ENCODE data around the gene ZMIZ1.

The ZMIZ1 gene

DNA sequence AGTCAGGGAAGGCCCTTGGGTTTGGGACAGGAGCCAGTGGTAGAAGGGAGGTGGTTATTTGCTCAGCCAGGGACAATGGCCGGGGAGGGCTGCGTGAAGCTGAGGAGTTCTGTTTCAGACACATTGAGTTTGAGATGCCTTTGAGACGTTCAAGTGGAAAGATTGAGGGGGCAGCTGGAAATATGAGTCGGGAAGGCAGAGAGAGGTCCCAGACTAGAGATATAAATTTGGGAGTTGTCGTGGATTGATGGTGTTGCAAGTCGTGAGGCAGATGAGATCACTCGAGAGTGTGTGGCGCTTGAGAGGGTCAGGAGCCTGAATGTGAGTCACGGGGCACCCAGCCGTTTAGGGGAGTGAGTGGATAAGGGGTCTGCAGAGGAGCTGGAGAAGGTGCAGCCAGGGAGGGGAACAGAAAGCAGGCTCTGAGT, 73.3 kb downstream of the ZMIZ1 start:
- no peak for DNase-seq

DNA sequence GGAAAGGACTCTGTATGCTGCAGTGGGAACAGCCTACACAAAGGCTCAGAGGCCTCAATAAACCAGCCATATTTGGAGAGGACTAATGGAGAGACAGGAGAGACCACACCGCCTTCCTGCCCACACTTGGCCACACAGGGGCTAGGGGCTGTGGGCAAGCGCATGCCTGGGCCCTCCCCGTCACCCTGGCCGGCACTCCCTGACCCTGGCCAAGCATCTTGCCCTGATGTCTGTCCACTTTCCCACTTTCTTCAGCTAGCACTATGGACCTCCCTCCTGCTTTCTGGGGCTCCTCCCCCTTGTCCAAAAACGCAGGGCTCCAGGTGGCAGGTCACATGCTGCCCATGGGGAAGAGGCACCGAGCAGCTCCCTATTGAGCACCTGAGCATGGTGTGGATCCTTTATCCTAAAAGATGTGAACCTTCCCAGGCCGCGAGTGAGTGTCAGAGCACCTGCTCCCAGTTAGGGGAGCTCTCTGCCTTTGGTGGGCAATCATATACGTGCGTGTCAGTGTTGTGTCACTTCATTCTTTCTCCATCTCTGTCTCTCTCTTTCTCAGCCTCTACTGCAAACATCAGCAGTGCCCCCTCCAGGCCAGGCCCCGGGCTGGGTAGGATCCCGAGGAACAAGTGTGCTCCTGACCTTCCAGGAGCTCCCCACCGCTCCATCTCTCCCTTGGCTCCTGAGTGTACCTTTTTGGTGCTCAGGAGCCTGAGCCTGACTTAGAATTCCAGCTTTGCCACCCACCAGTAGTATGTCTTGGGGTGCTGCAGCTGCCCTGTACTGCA, 74.0 kb downstream of the ZMIZ1 start:
- no peak for DNase-seq

DNA sequence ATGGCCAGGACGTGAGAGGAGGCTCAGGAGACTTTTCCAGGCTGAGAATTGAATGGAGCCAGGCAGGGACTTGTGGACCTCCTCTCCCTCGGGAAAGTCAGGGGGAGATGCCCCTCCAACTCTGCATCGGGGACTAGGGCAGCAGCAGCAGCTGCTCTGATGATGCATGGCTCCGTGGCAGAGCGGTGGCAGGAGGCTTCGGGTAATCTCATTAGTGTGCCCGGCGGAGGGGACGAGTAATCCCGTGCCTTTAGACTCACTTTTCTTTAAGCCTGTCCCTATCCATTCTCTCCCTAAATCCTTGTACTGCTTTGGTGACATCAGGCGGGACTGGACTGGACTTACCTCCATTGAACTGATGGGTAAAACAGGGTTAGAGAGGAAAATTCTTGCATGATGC, 75.1 kb downstream of the ZMIZ1 start:
- no peak for DNase-seq

DNA sequence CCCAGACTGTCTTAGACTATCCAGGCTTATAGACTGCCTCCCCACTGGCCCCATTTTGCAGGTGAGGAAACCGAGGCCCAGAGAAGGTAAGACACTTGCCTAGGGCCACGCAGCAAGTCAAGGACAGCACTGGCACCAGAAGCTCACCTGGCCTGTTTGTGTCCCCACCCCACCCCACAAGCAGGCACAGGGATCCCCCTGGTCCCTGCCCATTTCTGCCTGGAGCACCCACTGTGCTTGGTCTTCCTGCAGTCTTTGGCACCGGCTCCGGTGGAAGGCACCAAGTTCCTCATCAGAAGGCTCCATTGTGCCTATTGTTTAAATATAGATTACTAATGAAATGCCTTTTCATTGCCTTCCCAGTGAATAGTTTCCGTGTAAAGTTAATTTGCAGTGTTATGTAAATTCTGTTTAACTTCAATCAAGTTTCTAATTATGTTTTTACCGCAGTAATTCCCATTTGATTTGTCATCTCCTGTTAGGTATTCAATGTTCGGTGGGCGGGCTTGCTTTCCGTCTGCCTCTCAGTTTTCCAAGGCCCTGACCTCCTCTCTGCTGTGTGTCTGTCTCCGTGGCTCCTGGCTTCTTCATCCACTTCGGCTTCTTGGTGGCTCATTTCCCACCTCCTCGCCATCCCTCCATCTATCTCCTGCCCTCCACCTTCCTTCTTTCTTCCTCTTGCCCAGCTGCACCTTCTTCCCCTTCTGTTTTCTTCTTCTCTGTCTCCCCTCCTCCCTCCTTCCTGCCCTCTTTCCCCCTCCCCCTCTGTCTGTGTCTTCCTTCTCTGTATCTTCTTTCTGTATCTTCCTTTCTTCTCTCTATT, 75.8 kb downstream of the ZMIZ1 start:
- no peak for DNase-seq

DNA sequence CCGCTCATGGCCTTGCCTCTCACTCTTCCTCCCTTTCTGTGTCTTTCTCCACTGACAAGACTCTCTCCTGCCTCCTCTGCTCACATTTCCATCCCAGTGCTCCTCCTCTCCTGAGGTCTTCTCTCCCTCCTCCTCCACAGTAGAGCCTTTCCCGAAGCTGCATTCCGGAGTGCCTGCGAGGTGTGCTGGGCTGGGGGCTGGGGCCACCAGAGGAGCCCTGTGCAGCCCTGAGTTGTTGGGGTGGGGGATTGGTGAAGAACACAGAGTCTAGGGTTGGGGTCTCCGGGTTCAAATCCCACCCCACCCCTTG, 76.4 kb downstream of the ZMIZ1 start:
- DNase-seq = no peak

DNA sequence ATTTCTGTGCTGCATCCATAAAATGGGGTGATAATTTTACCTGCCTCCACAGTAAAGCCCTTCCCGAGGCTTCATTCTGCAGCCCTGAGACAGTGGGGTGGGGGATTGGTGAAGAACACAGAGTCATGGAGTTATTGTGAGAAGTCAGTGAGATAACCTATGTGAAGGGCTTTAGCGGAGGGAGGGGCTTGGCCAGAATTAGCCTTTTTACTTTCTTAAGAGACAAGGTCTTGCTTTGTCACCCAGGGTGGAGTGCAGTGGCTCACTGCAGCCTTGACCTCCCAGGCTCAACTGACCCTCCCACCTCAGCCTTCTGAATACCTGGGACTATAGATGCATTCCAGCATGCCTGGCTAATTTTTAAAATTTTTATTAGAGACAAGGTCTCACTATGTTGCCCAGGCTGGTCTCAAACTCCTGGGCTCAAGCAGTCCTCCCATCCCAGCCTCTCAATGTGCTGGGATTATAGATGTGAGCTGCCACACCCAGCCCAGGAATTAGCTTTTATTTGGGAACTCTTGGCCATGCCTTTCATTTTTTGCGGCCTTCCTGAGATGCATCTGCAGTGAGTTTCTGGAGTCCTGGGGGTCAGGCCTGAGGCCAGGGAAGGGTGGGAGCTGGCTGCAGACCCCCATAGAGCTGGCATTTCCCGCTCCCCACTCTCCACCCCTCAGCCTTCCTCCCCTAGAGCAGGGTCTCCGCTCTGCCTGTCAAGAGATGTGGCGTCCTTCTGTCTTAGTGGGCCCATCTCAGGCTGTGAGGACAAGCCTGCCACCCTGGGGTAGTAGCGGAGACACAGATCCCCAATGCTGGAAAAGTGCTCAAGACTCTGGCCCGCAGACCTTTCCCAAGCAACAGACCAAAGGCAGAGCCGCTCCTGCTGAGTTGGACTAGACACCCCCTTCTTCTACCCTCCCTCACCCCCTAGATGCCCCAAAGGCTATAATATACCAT, 77.0 kb downstream of the ZMIZ1 start:
- no peak for DNase-seq

DNA sequence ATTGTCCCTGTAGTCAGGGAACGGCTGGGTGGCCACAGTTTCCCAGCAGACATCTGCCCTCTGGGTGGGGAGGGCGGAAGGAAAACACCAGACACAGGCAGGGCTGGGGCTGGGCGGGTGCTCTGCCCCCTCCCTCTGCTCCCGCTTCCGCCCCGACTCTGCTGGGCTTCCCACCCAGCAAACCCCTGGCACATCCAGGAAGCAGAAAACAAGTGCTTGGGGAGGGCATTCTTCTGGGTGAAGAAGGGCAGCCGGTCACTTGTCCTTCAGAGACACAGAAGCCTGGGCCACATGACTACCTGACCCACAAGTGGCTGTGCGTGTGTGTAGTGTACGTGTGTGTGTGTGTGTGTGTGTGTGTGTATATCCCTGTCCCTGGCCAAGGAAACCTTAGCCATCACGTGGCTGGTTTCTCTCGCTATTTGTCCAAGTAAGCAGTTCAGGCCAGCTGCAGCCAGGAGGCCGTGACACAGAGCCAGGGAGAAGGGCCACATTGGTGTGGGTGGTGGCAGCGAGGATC, 77.9 kb downstream of the ZMIZ1 start:
- DNase-seq = no peak

DNA sequence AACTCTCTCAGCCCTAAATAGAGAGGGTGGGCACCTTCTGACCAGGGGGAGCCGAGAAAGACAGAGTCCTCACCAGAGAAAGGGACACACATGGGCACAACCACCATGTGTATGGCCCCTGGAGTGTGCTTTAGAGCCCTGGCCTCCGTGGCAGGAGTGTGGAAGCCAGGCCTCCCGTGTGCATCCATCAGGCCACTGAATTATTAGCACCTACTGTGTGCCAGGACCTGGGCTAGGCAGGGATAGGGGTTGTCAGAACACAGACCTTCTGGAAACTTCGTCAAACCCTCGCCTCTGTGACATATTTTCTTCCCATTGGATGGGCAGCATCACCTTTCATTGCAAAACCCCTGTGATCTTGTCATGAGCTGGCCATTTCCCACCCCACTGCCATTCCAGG, 78.5 kb downstream of the ZMIZ1 start:
- DNase-seq = no peak

DNA sequence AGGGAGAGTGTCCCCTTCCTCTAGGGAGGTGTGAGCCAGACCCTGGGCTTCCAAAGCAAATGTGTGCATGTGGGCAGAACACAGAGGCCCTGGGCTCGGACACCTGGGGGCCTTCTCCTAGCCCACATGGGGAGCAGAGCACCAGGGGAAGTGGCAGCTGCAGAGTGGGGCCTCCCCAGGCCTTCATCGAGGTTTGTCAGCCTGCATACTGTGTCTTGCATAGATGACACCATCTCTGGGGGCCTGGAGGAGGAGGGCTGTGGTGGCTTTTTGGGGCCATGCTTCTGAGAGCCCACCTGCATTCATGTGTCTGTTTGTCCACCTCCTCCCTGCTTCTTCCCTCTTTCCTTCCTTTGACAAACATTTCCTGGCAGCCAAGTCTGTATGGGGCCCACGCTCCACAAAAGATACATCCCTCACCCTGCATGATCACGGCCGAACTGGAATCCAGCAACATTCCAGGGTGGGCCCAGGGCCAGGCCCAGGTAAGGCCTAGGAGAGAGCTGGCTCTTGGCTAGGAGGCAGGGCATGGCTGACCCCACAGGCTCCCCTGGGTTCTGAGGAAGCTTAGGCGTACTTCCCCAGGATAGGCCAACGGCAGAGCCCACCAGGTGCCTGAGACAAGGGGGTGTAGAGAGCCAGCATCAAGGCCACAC, 79.2 kb downstream of the ZMIZ1 start:
- no peak for DNase-seq

DNA sequence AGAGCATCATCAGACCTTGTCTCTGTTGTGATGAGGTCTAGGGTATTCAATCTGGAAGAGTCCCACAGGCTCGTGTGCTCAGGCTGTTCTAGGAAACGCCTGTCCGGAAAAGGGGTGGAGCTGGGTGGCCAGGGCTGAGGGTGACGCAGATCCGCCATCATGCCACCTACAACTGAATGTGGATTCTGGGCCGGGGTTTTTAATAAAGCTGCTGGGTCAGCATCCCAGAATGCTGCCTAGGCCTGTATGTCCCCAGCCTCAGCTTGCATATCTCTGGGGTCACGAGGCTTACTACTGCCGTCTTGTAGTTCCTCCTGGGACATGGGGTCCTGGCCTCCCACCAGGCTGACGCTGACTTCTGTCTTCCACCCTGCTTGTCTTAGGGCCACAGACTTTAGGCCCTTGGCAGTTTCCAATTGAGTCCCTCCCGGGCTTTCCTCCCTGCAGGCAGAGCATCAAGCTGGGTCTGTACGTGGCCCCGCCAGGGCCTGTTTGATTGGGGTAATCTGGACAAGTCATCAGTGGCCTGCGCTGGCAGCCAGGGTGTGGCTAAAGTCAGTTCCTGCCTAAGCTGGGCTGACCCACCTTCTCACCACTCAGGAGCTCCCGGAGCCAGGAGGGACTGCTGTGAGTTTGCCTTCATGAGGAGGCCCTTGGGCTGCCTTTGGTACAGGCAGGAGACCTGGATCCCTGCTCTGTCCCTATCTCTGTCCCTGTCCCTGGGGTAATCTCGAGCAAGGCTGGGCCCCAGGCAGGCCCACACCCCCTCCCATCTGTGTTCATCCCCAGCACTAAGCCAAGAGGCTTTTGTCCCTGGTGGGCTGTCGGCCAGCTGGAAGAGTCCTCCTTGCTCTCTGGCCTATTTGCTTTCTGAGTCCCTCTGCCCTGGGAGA, 79.9 kb downstream of the ZMIZ1 start:
- DNase-seq = no peak

DNA sequence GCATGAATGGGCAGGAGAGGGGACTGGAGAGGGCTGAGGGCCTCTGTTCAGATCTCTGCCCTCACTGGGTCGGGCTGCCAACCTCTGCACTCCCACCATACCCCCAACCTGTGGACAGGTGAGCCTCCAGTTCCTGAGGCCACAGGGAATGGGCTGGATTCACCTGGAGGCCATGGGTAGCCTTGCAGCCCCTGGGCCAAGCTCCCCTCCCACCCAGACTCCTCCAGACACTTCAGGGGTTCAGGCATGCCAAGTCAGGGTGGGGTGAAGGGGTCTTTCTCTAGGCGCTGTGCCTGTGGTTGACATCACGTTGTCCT, 80.5 kb downstream of the ZMIZ1 start:
- DNase-seq = no peak

DNA sequence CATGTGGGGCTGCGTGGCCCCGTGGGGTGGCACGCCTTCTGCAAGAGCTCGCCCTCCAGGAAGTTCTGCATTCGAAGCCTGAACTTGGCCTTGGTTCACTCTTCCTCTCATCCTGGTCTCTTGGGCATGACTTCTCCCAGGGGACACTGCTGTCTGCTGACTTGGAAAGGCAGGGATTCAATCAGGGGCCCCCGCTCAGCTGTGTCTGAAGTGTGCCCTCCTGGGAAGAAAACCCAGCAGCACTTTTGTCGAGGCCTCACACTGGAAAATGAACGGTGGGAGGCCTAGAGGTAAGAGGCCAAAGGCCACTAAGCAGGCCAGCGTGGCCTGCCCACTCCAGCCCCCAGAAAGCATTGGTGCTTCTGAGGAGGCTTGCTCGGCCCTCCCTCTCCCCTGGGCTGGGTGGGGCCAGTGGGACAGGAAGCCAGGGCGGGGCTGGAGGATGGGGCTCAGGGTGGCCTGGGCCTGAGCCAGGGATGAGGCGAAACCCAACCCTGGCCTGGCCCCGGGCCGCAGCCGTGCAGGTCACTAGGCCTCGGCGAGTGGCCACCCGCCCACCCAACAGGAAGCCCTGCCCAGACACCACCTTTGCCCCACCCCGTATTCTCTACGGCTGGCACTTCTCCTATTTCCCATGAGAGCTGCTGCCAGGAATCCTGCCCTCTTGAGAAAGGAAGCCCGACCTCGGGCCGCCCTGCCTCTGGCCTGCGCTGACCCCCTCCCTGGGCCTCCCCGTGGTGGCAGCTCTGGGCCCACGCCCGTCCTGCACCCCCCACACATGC, 81.1 kb downstream of the ZMIZ1 start:
- no peak for DNase-seq

DNA sequence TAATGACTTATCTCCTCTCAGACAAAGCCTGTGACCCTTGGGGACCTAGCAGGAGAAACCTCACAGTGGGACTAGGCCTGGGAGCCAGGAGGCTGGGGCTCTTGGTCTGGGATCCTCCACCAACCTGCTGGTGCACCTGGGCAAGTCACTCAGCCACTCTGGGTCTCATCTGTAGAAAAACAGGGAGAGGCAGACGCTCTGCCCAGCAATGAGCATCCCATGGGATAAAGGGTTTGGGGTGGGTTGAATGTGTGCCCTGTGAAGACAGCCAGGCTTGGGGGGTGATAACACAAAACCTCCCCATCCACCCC, 81.6 kb downstream of the ZMIZ1 start:
- DNase-seq = no peak

DNA sequence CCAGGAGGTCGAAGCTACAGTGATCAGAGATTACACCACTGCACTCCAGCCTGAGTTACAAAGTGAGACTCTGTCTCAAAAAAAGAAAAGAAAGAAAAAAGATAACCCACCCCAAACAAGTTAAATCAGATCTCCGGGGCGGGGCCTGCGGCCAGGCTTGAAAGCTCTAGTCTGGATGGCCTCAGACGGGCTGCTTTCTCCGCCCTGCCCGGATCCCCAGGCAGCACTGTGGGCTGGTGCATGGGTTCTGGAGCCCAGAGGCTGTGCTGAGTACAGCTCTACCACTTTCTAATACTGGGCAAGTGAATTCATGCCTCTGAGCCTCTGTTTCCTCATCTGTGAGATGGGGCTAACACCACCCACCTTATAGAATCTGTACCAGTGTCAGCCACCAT, 83.7 kb downstream of the ZMIZ1 start:
- DNase-seq = no peak

DNA sequence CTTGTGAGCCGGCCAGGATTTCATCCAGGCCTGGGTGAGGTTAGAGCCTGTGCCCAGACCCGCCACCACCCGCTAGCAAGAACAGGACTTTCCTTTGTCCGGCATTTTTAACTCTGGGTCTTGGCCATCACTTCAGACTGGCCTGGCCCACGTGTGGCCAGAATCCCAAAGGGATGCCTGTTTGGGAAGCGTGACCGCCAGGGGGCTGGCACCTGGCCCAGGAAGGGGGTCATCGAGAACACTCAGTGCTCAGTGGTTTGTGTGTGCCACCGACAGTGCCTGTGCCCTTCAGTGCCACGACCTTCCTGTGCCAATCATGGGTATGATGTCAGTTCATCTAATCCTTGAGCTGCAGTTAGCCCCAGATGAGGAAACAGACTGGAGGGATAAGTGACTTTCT, 85.0 kb downstream of the ZMIZ1 start:
- no peak for DNase-seq

DNA sequence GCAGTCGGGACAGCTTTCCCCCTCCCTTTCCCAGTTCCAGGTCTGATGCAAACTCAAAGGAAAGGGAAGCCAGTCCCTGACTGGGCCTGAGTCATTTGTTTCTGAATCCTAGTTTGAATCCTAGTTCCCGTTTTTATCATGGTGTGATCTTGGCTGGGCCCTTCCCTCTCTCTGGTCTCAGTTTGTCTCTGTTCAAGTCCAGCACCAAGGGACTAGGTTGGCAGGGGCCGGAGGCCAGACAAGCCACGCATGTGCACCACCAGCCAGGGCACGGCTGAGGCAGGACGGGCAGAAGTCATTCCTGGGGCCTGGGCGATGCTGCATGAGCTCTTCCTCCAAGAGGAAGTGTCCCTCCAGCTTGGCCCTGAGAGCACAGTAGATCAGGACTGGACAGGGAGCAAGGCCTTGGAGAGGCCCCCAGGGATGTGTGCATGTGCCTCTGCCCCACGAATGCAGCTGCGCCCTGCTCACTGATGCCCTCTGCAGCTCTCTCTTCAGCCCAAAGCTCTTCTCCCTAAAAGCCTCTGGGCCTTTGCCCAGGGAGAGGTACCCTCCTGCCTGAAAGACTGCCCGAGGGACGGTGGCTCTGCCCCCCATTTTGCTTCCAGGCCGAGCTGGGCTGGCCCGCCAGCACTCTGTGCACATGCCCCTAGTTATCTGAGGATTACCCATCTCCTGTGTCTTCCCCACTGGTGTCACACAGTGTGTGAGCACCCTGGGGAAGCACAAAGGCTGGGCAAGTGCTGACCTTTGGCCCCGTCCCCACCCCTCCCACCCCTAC, 86.7 kb downstream of the ZMIZ1 start:
- DNase-seq = no peak

DNA sequence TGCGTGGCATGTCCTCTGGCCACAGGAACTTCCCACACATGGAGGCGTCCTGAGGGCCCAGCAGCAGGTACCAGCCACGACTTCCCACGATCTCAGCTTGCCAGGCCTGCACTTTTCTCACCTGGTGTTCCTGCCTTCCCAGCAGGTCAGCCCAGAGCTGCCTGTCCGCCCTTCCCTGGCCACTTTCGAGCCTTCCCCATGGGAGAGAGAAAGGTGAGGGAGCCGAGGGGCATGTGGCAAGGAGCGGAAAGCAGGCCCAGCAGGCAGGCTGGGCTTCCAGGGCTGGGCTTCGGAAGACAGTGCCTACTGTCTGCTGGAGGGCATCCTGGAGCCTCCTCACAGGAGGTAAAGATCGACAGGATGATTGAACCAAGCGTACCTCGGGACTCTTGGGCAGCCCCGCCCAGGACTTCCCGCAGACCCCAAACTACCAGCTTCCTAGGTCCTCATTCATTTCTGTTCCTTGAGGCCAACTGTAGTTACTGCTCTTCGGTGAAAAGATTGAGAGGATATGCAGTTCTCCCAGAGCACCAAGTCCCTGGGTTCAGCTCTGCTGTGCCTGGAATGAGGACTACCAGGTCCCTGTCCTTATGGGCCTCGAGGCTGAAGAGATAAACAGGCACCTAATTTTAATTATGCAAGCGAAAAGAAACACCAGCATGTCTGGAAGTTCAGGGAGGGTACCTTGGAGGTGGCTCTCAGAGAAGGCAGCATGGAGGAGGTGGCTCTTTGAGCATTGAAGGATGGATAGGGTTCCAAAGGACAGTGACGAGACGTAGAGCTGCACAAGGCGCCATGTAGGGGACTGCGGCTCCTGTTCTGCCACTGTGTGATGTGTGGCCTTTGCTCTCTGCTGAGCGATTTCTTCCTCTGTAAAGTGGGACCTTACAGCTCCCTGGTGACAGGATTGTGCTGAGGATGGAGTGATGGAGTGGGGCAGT, 87.8 kb downstream of the ZMIZ1 start:
- DNase-seq = no peak

DNA sequence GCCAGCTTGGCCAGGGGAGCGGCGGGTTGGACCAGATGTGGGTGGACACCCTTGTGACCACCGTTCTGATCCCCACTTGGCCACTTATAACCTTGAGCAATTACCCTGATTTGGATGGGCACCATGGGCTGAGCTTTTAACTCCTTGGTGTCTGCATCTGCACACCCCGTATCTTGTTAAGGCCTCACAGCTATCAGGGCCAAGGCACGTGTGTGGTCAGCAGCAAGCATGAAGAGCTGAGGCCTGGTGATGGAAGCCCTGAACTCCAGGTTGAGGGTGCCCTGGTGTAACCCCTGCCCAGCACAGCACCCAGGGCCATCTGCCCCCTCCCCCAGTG, 89.2 kb downstream of the ZMIZ1 start:
- no peak for DNase-seq

DNA sequence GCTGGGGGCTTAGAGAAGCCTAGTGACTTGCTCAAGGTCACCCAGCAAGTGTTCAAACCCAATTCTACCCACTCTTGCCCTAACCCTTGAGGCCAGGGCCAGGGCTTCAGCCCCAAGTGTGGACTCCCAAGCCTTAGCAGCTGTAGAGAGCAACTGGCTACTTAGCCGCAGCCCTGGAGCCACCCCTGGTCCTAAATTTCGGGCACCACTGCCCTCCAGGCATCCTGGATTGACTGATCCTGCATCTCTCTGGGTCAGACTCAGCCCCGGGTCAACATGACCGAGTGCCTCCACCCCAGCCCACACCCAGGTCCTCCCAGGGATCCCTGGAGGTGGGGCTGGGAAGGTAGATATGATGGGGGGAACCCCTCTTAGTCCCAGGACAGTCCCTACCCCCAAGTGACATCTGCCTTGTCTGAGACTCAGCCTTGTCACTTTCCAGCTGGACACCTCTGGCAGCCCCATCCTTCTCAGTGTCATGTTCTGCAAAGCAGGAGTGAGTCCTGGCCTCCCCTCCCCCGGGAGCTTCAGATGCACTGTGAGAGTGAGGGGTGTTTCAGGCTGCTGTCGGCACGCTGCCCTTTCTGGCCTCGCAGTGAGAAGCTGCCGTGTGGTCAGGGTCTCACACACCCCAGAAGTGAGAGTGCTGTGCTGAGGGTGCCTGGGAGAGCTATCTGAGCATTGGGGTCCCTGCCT, 89.8 kb downstream of the ZMIZ1 start:
- no peak for DNase-seq
